ENCODE data around the gene TCFL5. TPM values are rescaled to one million over a fixed set of nuclear protein-coding genes. Genes with fewer than 3 reads are reported as not detected.

The TCFL5 gene
- total RNA-seq, 1 donor from 2014 or later, result 1.1 TPM

- Histone ChIP-seq H3K27me3 (peaks cover 16% of the 10 kb centered on the region), H3K9me3 (no peaks in the 10 kb centered on the region), H3K27ac (no peak overlapping the region), H3K36me3 (peaks cover 52 to 64% of the 10 kb centered on the region in 2 donors), H3K4me1 (peaks cover 11 to 26% of the 10 kb centered on the region in 2 donors), H3K4me3 (no peak overlapping the region)
- DNase-seq (ENCODE audit: low spot score in 2 of 2), result no peak
- TF ChIP-seq, protein P1, sequence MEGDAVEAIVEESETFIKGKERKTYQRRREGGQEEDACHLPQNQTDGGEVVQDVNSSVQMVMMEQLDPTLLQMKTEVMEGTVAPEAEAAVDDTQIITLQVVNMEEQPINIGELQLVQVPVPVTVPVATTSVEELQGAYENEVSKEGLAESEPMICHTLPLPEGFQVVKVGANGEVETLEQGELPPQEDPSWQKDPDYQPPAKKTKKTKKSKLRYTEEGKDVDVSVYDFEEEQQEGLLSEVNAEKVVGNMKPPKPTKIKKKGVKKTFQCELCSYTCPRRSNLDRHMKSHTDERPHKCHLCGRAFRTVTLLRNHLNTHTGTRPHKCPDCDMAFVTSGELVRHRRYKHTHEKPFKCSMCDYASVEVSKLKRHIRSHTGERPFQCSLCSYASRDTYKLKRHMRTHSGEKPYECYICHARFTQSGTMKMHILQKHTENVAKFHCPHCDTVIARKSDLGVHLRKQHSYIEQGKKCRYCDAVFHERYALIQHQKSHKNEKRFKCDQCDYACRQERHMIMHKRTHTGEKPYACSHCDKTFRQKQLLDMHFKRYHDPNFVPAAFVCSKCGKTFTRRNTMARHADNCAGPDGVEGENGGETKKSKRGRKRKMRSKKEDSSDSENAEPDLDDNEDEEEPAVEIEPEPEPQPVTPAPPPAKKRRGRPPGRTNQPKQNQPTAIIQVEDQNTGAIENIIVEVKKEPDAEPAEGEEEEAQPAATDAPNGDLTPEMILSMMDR (IDR thresholded peaks at IDR 0.05), result no peak
- intact Hi-C loops (cut with DNase I), result no loop called here
Measured at GRCh38 chr20:62812181-62812906, 49.3 kb downstream of the TCFL5 start.

GRCh38 chr20:62811720-62812119 lies 49.9 kb downstream of the TCFL5 start:
- Histone ChIP-seq H3K9me3 (no peaks in the 10 kb centered on the region), H3K36me3 (peaks cover 52 to 67% of the 10 kb centered on the region in 2 donors)
- TF ChIP-seq, protein P1 (IDR thresholded peaks at IDR 0.05), result no peak

GRCh38 chr20:62811320-62811719 lies 50.3 kb downstream of the TCFL5 start:
- Histone ChIP-seq H3K36me3 (peaks cover 52 to 67% of the 10 kb centered on the region in 2 donors), H3K9me3 (no peaks in the 10 kb centered on the region), H3K27me3 (peaks cover 7% of the 10 kb centered on the region), H3K27ac (no peak overlapping the region), H3K4me1 (peaks cover 14 to 32% of the 10 kb centered on the region in 2 donors), H3K4me3 (no peak overlapping the region)
- intact Hi-C loops (cut with DNase I), result no loop called here
- no peak for DNase-seq (ENCODE audit: low spot score in 2 of 2)
- TF ChIP-seq, protein P1 (IDR thresholded peaks at IDR 0.05), result no peak

More at GRCh38 chr20:62811720-62812119, 49.9 kb downstream of the TCFL5 start:
- peaks cover 11% of the 10 kb centered on the region for H3K27me3 ChIP-seq
- peaks cover 14 to 32% of the 10 kb centered on the region in 2 donors for H3K4me1 ChIP-seq
- DNase-seq (ENCODE audit: low spot score in 2 of 2), result no peak
- no peak overlapping the region for H3K4me3 ChIP-seq
- no peak overlapping the region for H3K27ac ChIP-seq
- intact Hi-C loops (cut with DNase I), result no loop called here

DNA sequence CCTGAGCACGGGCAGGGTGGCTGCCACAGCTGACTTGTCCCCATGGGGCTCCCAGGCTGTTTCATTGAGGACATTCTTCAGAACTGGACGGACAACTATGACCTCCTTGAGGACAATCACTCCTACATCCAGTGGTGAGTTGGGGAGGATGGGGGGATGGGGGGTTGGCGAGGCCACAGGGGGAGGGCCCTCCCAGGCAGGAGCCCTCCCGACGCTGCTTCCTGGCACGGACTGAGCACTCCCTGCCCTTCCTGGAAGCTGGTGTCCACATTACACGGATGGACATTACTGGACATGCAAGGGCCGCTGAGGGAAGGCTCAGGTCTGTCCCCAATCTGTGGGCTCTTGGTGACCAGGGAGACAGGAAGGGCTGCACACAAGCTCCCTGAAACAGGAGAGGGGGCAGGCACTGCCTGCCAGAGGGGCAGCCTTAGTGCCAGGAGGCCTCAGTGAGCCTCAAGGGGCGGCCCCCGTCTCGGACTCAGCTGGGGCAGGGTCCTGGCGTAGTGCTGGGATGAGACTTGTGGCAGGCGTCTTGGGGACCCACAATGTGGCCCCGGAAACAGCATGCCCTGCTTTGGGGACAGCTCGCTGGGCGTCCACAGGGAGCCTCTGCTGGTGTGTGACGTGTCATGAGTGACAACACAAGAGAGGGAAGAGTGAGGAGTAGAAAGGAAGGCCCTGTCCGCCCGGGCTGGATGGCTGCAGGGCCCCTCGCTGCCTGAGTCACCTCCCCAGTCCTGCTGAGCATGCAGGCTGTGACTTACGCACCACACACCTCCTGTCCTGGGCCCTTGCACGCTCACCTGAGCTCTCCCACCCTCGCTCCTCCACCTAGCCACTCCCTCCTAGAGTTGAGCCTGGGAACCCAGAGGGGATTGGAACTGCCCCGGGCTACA lies 51.8 kb downstream of the TCFL5 start:
- H3K27me3 ChIP-seq, result no peaks in the 10 kb centered on the region
- peaks cover 52 to 67% of the 10 kb centered on the region in 2 donors for H3K36me3 ChIP-seq
- peaks cover 16 to 30% of the 10 kb centered on the region in 2 donors for H3K4me1 ChIP-seq
- TF ChIP-seq, protein P1 (IDR thresholded peaks at IDR 0.05), result no peak
- no peaks in the 10 kb centered on the region for H3K9me3 ChIP-seq
- H3K4me3 ChIP-seq, result no peak overlapping the region
- intact Hi-C loops (cut with DNase I), result loop anchor here (5.0 kb wide), 1 partner anchor 157 kb away; no protein-coding TSS in a partner anchor
- no peak for DNase-seq (ENCODE audit: low spot score in 2 of 2)
- no peak overlapping the region for H3K27ac ChIP-seq

DNA sequence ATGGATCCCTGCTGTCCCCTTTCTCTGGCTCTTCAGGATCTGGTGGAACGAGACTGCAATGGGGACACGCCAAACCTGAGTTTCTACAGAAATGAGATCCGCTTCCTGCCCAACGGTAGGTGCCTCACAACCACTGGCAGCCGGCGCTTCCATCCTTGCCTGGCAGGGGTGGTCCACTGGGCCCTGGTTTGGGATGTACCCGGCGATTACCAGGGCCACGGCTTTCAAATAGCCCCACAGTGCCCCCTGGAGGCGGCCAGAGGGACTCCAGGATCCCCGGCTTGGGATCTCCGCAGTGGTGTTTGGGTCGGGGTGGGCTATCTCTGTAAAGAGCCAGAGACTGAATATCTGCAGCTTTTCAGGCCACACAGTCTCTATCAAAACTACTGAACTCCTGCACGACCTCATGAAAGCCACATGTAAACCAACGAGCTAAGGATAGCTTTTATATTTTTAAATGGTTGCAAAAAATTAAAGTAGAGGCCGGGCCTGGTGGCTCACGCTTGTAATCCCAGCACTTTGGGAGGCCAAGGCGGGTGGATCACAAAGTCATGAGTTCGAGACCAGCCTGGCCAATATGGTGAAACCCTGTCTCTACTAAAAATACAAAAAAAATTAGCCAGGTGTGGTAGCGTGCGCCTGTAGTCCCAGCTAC lies 53.3 kb downstream of the TCFL5 start:
- Histone ChIP-seq H3K4me1 (peaks cover 16 to 35% of the 10 kb centered on the region in 2 donors), H3K27ac (no peak overlapping the region), H3K4me3 (no peak overlapping the region), H3K9me3 (no peaks in the 10 kb centered on the region), H3K27me3 (no peaks in the 10 kb centered on the region), H3K36me3 (peaks cover 48 to 61% of the 10 kb centered on the region in 2 donors)
- DNase-seq (ENCODE audit: low spot score in 2 of 2), result peak in 1 of 2 donors; percentile 84
- TF ChIP-seq, protein P1 (IDR thresholded peaks at IDR 0.05), result peak; percentile 87 to 94 (median 90)
- intact Hi-C loops (cut with DNase I), result loop anchor here (1.0 to 5.0 kb wide), 2 partner anchors 140 to 156 kb away; no protein-coding TSS in a partner anchor
